Large intestine (tissue), 3 donors: ENCODE measurements around the gene PPIE. TPM values are rescaled to one million over a fixed set of nuclear protein-coding genes. Genes with fewer than 3 reads are reported as not detected.
A peak's percentile ranks its signal among the peaks of the same experiment; 100 is the strongest.
"Not testable (repeated sequence)": the region's sequence is repeated elsewhere in the genome, so short reads cannot be mapped to it uniquely, and the experiment has no call there.

Source experiments
- DNase-seq, 2 donors: peaks; one replicate each; pipeline versions ENCODE4 v3.0.0 to v3.0.0-alpha.2; 2013
- H3K27ac ChIP-seq: one replicate; pipeline ENCODE4 v1.5.1; 2013; ENCODE audit warnings: low read length
- H3K27me3 ChIP-seq: 2 replicates; pipeline ENCODE4 v1.6.1; 2013; ENCODE audit warnings: low read length; ENCODE audit not compliant: control insufficient read depth, insufficient read depth
- H3K36me3 ChIP-seq: 2 replicates; pipeline ENCODE4 v1.6.1; 2013; ENCODE audit warnings: low read length; ENCODE audit not compliant: control insufficient read depth, insufficient read depth
- H3K4me1 ChIP-seq: one replicate; pipeline ENCODE4 v1.6.1; 2013; ENCODE audit warnings: low read length; ENCODE audit not compliant: control insufficient read depth, insufficient read depth
- H3K4me3 ChIP-seq: one replicate; pipeline ENCODE4 v1.5.1; 2013; ENCODE audit warnings: low read length
- H3K9me3 ChIP-seq: one replicate; pipeline ENCODE4 v1.6.1; 2013; ENCODE audit warnings: mild to moderate bottlenecking, low read depth, low read length, moderate library complexity; ENCODE audit not compliant: control insufficient read depth
- WGBS: methylation state at CpG from one replicate; pipeline ENCODE4 v1.1.5; 2013; ENCODE audit warnings: low lambda C conversion rate; ENCODE audit not compliant: insufficient coverage; 5-methylcytosine and 5-hydroxymethylcytosine counted together
- polyA plus RNA-seq: library from polyadenylated mRNA; unstranded; fragments of 120-200 nt; gene quantifications from one replicate; pipeline ENCODE4 v1.2.1, GENCODE V29; 2013

Gene PPIE
- polyA plus RNA-seq, 1 donor: 73.0 TPM

- not testable (repeated sequence) for H3K9me3 ChIP-seq, H3K4me3 ChIP-seq, H3K4me1 ChIP-seq, DNase-seq, H3K27ac ChIP-seq, H3K36me3 ChIP-seq
- H3K27me3 ChIP-seq: peaks cover 41% of the 10 kb centered on the region
- no CpG with 5 or more reads among the region's 55 CpGs for WGBS
These were observed 49.3 kb downstream of the PPIE start for GRCh38 chr1:39787964-39788363.

- H3K4me3 ChIP-seq: no peak overlapping the region
- no CpG with 5 or more reads among the region's 51 CpGs for WGBS
- H3K9me3 ChIP-seq: no peaks in the 10 kb centered on the region
- peak in 1 of 2 donors; percentile 5 for DNase-seq
- H3K27me3 ChIP-seq: peaks cover 41% of the 10 kb centered on the region
- H3K27ac ChIP-seq: no peak overlapping the region
- no peaks in the 10 kb centered on the region for H3K36me3 ChIP-seq
- H3K4me1 ChIP-seq: peaks cover 4% of the 10 kb centered on the region
These were observed 49.7 kb downstream of the PPIE start for GRCh38 chr1:39788426-39788757.

- Histone ChIP-seq H3K27ac (no peak within 1 kb of the TSS), H3K4me1 (peaks cover 4% of the 10 kb centered on the region), H3K9me3 (no peaks in the 10 kb centered on the region), H3K4me3 (no peak within 1 kb of the TSS), H3K36me3 (no peaks in the 10 kb centered on the region), H3K27me3 (peaks cover 36% of the 10 kb centered on the region)
- peak in 1 of 2 donors; percentile 69 for DNase-seq
- no CpG with 5 or more reads among the region's 91 CpGs for WGBS
These were observed 50.3 kb downstream of the PPIE start, which contains the start of gene BMP8B for GRCh38 chr1:39788758-39789570. TSS of gene BMP8B (minus strand) at chr1:39788865. CDS start at chr1:39788485, 380 bp downstream.

- H3K9me3 ChIP-seq: no peaks in the 10 kb centered on the region
- H3K27ac ChIP-seq: no peak overlapping the region
- no peaks in the 10 kb centered on the region for H3K36me3 ChIP-seq
- peaks cover 36% of the 10 kb centered on the region for H3K27me3 ChIP-seq
- no peak for DNase-seq
- 100% methylated on average over 1 of the region's 15 CpGs for WGBS
- H3K4me3 ChIP-seq: no peak overlapping the region
- peaks cover 4% of the 10 kb centered on the region for H3K4me1 ChIP-seq
These were observed 51.0 kb downstream of the PPIE start for GRCh38 chr1:39789571-39790110.

GRCh38 chr1:39791838-39792237, 53.2 kb downstream of the PPIE start:
- Histone ChIP-seq H3K4me1 (peaks cover 4% of the 10 kb centered on the region), H3K4me3 (no peak overlapping the region), H3K27me3 (peaks cover 32% of the 10 kb centered on the region), H3K27ac (no peak overlapping the region), H3K36me3 (no peaks in the 10 kb centered on the region), H3K9me3 (no peaks in the 10 kb centered on the region)
- no peak for DNase-seq
- WGBS: no CpG with 5 or more reads among the region's 2 CpGs

- Histone ChIP-seq H3K27me3 (peaks cover 10% of the 10 kb centered on the region), H3K9me3 (no peaks in the 10 kb centered on the region), H3K27ac (no peak overlapping the region), H3K4me3 (no peak overlapping the region), H3K36me3 (no peaks in the 10 kb centered on the region), H3K4me1 (peaks cover 4% of the 10 kb centered on the region)
- no peak for DNase-seq
- WGBS: no CpG with 5 or more reads among the region's 1 CpG
These were observed 57.0 kb downstream of the PPIE start for GRCh38 chr1:39795651-39796050.

GRCh38 chr1:39798859-39799769, 60.4 kb downstream of the PPIE start:
- H3K9me3 ChIP-seq, H3K27me3 ChIP-seq, H3K4me1 ChIP-seq, H3K36me3 ChIP-seq, H3K4me3 ChIP-seq: not testable (repeated sequence)
- peak; percentile 91 to 94 for DNase-seq
- no CpG with 5 or more reads among the region's 26 CpGs for WGBS
- peak overlapping the region; percentile 61 for H3K27ac ChIP-seq

- Histone ChIP-seq H3K9me3 (no peaks in the 10 kb centered on the region), H3K27ac (peak overlapping the region; percentile 61), H3K4me1 (peaks cover 4% of the 10 kb centered on the region), H3K4me3 (no peak overlapping the region), H3K36me3 (no peaks in the 10 kb centered on the region), H3K27me3 (no peaks in the 10 kb centered on the region)
- DNase-seq: peak; percentile 43 to 67
- WGBS: no CpG with 5 or more reads among the region's 8 CpGs
These were observed 61.2 kb downstream of the PPIE start for GRCh38 chr1:39799770-39800470.

GRCh38 chr1:39800471-39800835, 61.8 kb downstream of the PPIE start:
- no peak for DNase-seq
- WGBS: 100% methylated on average over 1 of the region's 3 CpGs
- Histone ChIP-seq H3K9me3 (no peaks in the 10 kb centered on the region), H3K27me3 (no peaks in the 10 kb centered on the region), H3K4me1 (peaks cover 4% of the 10 kb centered on the region), H3K4me3 (no peak overlapping the region), H3K27ac (peak overlapping the region; percentile 21), H3K36me3 (no peaks in the 10 kb centered on the region)
